Measurements from ENCODE around the gene SNAI1.

DNA sequence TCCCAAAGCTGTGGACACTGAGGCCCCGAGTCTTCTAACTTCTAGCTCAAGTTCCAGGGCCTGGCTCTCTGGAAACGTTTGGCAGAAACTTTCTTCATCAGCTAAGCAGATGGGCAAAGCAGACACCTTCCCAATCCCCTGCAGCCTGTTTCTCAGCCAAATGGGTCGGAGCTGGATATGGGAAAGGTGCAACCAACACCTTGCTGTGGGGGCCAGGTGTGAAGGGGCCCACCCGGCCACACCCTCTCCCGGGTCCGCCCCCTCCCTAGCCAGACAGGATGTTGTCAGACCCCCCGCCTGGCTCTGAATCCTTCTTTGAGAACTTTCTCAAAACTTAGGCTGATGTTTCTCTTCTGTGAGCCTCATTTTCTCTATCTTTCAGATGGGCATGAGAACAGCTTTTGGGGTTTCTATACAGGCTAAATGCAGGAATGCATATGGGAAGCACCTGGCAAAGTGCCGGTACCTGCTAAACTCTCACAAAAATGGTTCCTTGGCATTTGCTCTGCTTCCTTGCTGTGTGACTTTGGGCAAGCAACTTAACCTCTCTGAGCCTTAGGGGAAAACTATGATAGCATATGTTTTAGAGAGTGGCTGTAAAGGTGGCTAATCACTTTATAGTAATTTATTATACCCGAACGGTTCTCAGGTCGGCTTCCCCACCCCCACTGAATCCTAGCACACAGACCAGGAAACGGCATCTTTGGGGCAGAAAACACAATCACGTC lies 1.8 kb downstream of the SNAI1 start:
- TF ChIP-seq, protein P1, sequence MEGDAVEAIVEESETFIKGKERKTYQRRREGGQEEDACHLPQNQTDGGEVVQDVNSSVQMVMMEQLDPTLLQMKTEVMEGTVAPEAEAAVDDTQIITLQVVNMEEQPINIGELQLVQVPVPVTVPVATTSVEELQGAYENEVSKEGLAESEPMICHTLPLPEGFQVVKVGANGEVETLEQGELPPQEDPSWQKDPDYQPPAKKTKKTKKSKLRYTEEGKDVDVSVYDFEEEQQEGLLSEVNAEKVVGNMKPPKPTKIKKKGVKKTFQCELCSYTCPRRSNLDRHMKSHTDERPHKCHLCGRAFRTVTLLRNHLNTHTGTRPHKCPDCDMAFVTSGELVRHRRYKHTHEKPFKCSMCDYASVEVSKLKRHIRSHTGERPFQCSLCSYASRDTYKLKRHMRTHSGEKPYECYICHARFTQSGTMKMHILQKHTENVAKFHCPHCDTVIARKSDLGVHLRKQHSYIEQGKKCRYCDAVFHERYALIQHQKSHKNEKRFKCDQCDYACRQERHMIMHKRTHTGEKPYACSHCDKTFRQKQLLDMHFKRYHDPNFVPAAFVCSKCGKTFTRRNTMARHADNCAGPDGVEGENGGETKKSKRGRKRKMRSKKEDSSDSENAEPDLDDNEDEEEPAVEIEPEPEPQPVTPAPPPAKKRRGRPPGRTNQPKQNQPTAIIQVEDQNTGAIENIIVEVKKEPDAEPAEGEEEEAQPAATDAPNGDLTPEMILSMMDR (optimal IDR thresholded peaks at IDR 0.05 in 1 of 3, IDR thresholded peaks at IDR 0.05 in 1 of 3, conservative IDR thresholded peaks at IDR 0.05 in 1 of 3; ENCODE audit: extremely low read depth in 1 of 3, insufficient read depth in 2 of 3, low read length in 3 of 3) = no peak
- no peak for TF ChIP-seq EZH2 (IDR thresholded peaks at IDR 0.05; ENCODE audit: low read length)

All from keratinocyte (primary cell).